Measurements from ENCODE around the gene PDSS2.

- TF ChIP-seq POLR2AphosphoS5 (IDR thresholded peaks at IDR 0.05; ENCODE audit: insufficient read depth in 1 of 2, low read depth in 1 of 2): no peak
- TF ChIP-seq CTCF (IDR thresholded peaks at IDR 0.05): no peak
These were observed 587 bp downstream of the PDSS2 start for GRCh38 chr6:107458672-107459282.
